GM19328 (cell line): ENCODE results near the gene SSU72.
"Not testable (repeated sequence)": the region's sequence is repeated elsewhere in the genome, so short reads cannot be mapped to it uniquely, and the experiment has no call there.

Source experiments
- ATAC-seq: cut with Tn5 transposase; IDR thresholded peaks from one replicate; pipeline ENCODE4 v1.9.1; 2021; ENCODE audit warnings: mild to moderate bottlenecking, moderate library complexity; ENCODE audit not compliant: unreplicated experiment

SSU72 gene

GRCh38 chr1:1529936-1530335, 44.7 kb downstream of the SSU72 start:
- ATAC-seq, result no peak

- ATAC-seq, result no peak
Measured at GRCh38 chr1:1529321-1529720, 45.3 kb downstream of the SSU72 start.

GRCh38 chr1:1528301-1529267, 46.1 kb downstream of the SSU72 start:
- ATAC-seq, result no peak

- no peak for ATAC-seq
Measured at GRCh38 chr1:1527092-1527816, 47.4 kb downstream of the SSU72 start.

GRCh38 chr1:1526476-1526875, 48.2 kb downstream of the SSU72 start:
- ATAC-seq, result not testable (repeated sequence)

- ATAC-seq, result not testable (repeated sequence)
Measured at GRCh38 chr1:1524750-1525383, 49.8 kb downstream of the SSU72 start.

GRCh38 chr1:1523651-1524050, 51.0 kb downstream of the SSU72 start:
- not testable (repeated sequence) for ATAC-seq

- not testable (repeated sequence) for ATAC-seq
Measured at GRCh38 chr1:1523226-1523625, 51.4 kb downstream of the SSU72 start.

- not testable (repeated sequence) for ATAC-seq
Measured at GRCh38 chr1:1522536-1522935, 52.1 kb downstream of the SSU72 start.

- no peak for ATAC-seq
Measured at GRCh38 chr1:1521331-1521730, 53.3 kb downstream of the SSU72 start.

GRCh38 chr1:1519805-1520505, 54.7 kb downstream of the SSU72 start:
- ATAC-seq, result not testable (repeated sequence)

GRCh38 chr1:1518621-1519007, 56.0 kb downstream of the SSU72 start:
- ATAC-seq, result not testable (repeated sequence)

GRCh38 chr1:1517973-1518620, 56.6 kb downstream of the SSU72 start:
- ATAC-seq, result no peak

GRCh38 chr1:1516923-1517322, 57.7 kb downstream of the SSU72 start:
- ATAC-seq, result not testable (repeated sequence)

- ATAC-seq, result not testable (repeated sequence)
Measured at GRCh38 chr1:1514376-1514775, 60.3 kb downstream of the SSU72 start.

- ATAC-seq, result not testable (repeated sequence)
Measured at GRCh38 chr1:1513675-1514074, 61.0 kb downstream of the SSU72 start.

GRCh38 chr1:1512425-1512824, 62.2 kb downstream of the SSU72 start:
- not testable (repeated sequence) for ATAC-seq

GRCh38 chr1:1511533-1512285, 63.0 kb downstream of the SSU72 start, which contains the start of gene ATAD3A:
Gene ATAD3A (plus strand): TSS chr1:1512162. CDS start chr1:1512269, 107 bp downstream.
- ATAC-seq, result peak; percentile 80

GRCh38 chr1:1510912-1511532, 63.6 kb downstream of the SSU72 start:
- no peak for ATAC-seq
